HS-5 (cell line): ENCODE data around the gene FAM3A.
"Not testable (repeated sequence)": the region's sequence is repeated elsewhere in the genome, so short reads cannot be mapped to it uniquely, and the experiment has no call there.

Experiments used
- DNase-seq: peaks from one replicate; pipeline ENCODE4 v3.0.0-alpha.2; 2012; ENCODE audit warnings: low read depth

FAM3A gene

GRCh38 chrX:154502989-154503388 lies 13.0 kb downstream of the FAM3A start:
- no peak for DNase-seq

- no peak for DNase-seq
These were observed 13.9 kb downstream of the FAM3A start for GRCh38 chrX:154502098-154502497.

- DNase-seq = not testable (repeated sequence)
These were observed 14.6 kb downstream of the FAM3A start for GRCh38 chrX:154501423-154501822.

- DNase-seq = not testable (repeated sequence)
These were observed 19.4 kb downstream of the FAM3A start for GRCh38 chrX:154496591-154497137.

GRCh38 chrX:154495472-154495922 lies 20.5 kb downstream of the FAM3A start:
- no peak for DNase-seq

- no peak for DNase-seq
These were observed 21.3 kb downstream of the FAM3A start for GRCh38 chrX:154494715-154495114.

- DNase-seq = peak; percentile 65
These were observed 25.5 kb downstream of the FAM3A start, which contains the start of gene SLC10A3 for GRCh38 chrX:154490414-154491083. SLC10A3 (minus strand) TSS chrX:154490629; CDS start chrX:154488940, 1,689 bp downstream.

- no peak for DNase-seq
These were observed 26.0 kb downstream of the FAM3A start for GRCh38 chrX:154490021-154490413.

GRCh38 chrX:154489182-154489581 lies 26.9 kb downstream of the FAM3A start:
- no peak for DNase-seq

GRCh38 chrX:154488336-154489075 lies 27.5 kb downstream of the FAM3A start:
- no peak for DNase-seq

- no peak for DNase-seq
These were observed 28.3 kb downstream of the FAM3A start for GRCh38 chrX:154487518-154488290.

- DNase-seq = no peak
These were observed 29.4 kb downstream of the FAM3A start, which contains the start of gene UBL4A for GRCh38 chrX:154486396-154487207. UBL4A (minus strand) TSS chrX:154486615; CDS start chrX:154486584, 31 bp downstream.

- no peak for DNase-seq
These were observed 30.0 kb downstream of the FAM3A start for GRCh38 chrX:154486052-154486395.

GRCh38 chrX:154485150-154486051 lies 30.6 kb downstream of the FAM3A start:
- no peak for DNase-seq

GRCh38 chrX:154484255-154485149 lies 31.5 kb downstream of the FAM3A start:
- DNase-seq = no peak

GRCh38 chrX:154483325-154483724 lies 32.7 kb downstream of the FAM3A start:
- DNase-seq = no peak

- DNase-seq = no peak
These were observed 33.2 kb downstream of the FAM3A start for GRCh38 chrX:154482786-154483185.

GRCh38 chrX:154481911-154482601 lies 34.0 kb downstream of the FAM3A start:
- DNase-seq = no peak

- no peak for DNase-seq
These were observed 34.8 kb downstream of the FAM3A start for GRCh38 chrX:154481195-154481594.
